Mesenchymal stem cell (in vitro differentiated cells and primary cell): ENCODE data around the gene ARID5B.

ENCODE experiments used
- DNase-seq: peaks from one replicate; pipeline ENCODE4 v3.0.0-alpha.2; 2013
- H2AFZ ChIP-seq: one replicate; pipeline ENCODE4 v1.6.1; 2013; ENCODE audit warnings: low read depth, mild to moderate bottlenecking, control low read depth, inconsistent platforms, low read length, moderate library complexity
- H2AK5ac ChIP-seq: 2 replicates; pipeline ENCODE4 v1.6.1; 2013; ENCODE audit warnings: low read length, moderate library complexity, mild to moderate bottlenecking, inconsistent platforms; ENCODE audit not compliant: severe bottlenecking
- H2BK120ac ChIP-seq: one replicate; pipeline ENCODE4 v1.6.1; 2013; ENCODE audit warnings: low read depth, mild to moderate bottlenecking, inconsistent platforms, low read length, moderate library complexity
- H2BK12ac ChIP-seq, 2 experiments: one replicate each; pipeline ENCODE4 v1.6.1; 2013; ENCODE audit warnings: inconsistent platforms in 2 of 2, low read length in 2 of 2, mild to moderate bottlenecking in 2 of 2, moderate library complexity in 2 of 2, control low read depth in 1 of 2
- H2BK15ac ChIP-seq: one replicate; pipeline ENCODE4 v1.6.1; 2013; ENCODE audit warnings: mild to moderate bottlenecking, low read depth, inconsistent platforms; ENCODE audit not compliant: poor library complexity, severe bottlenecking
- H2BK5ac ChIP-seq: 2 replicates; pipeline ENCODE4 v1.6.1; 2013; ENCODE audit warnings: low read depth, mild to moderate bottlenecking, low read length, control low read depth, inconsistent platforms; ENCODE audit not compliant: poor library complexity, severe bottlenecking
- H3K14ac ChIP-seq, 2 experiments: one replicate each; pipeline ENCODE4 v1.6.1; 2013; ENCODE audit warnings: inconsistent platforms in 2 of 2, low read length in 2 of 2, control low read depth in 1 of 2, mild to moderate bottlenecking in 1 of 2, moderate library complexity in 1 of 2
- H3K18ac ChIP-seq, 2 experiments: one replicate each; pipeline ENCODE4 v1.6.1; 2013; ENCODE audit warnings: inconsistent platforms in 2 of 2, low read length in 2 of 2, control low read depth in 1 of 2, low read depth in 1 of 2, mild to moderate bottlenecking in 1 of 2
- H3K23ac ChIP-seq, 2 experiments: one replicate each; pipeline ENCODE4 v1.6.1; 2013; ENCODE audit warnings: inconsistent platforms in 2 of 2, low read length in 2 of 2, mild to moderate bottlenecking in 2 of 2, moderate library complexity in 2 of 2, control low read depth in 1 of 2
- H3K27ac ChIP-seq: 2 replicates; pipeline ENCODE4 v1.5.1; 2013; ENCODE audit warnings: mild to moderate bottlenecking, moderate library complexity, low read length, control low read depth, inconsistent platforms; ENCODE audit not compliant: poor library complexity, severe bottlenecking
- H3K27me3 ChIP-seq, 2 experiments: 2 replicates each; pipeline versions ENCODE4 v1.6.1 to v1.7.0; 2013; ENCODE audit warnings: low read length in 2 of 2, mild to moderate bottlenecking in 2 of 2, moderate library complexity in 2 of 2, control low read depth in 1 of 2, inconsistent platforms in 1 of 2; ENCODE audit not compliant: control insufficient read depth in 1 of 2, insufficient read depth in 1 of 2
- H3K36me3 ChIP-seq, 2 experiments: 2 replicates each; pipeline versions ENCODE4 v1.6.1 to v1.7.0; 2013; ENCODE audit warnings: low read length in 2 of 2, control low read depth in 1 of 2, inconsistent platforms in 1 of 2, low read depth in 1 of 2, mild to moderate bottlenecking in 1 of 2; ENCODE audit not compliant: insufficient read depth in 2 of 2, control insufficient read depth in 1 of 2
- H3K4ac ChIP-seq, 2 experiments: one replicate each; pipeline ENCODE4 v1.6.1; 2013; ENCODE audit warnings: inconsistent platforms in 2 of 2, low read length in 2 of 2, mild to moderate bottlenecking in 2 of 2, moderate library complexity in 2 of 2, control low read depth in 1 of 2, low read depth in 1 of 2
- H3K4me1 ChIP-seq: 2 replicates; pipeline ENCODE4 v1.6.1; 2013; ENCODE audit warnings: low read depth, low read length, control low read depth; ENCODE audit not compliant: control insufficient read depth, insufficient read depth
- H3K4me2 ChIP-seq: 2 replicates; pipeline ENCODE4 v1.6.1; 2013; ENCODE audit warnings: low read length, mild to moderate bottlenecking, inconsistent platforms; ENCODE audit not compliant: poor library complexity, severe bottlenecking
- H3K4me3 ChIP-seq, 2 experiments: 2 replicates each; pipeline versions ENCODE4 v1.5.1 to v1.7.0; 2013; ENCODE audit warnings: low read length in 2 of 2, mild to moderate bottlenecking in 2 of 2, control low read depth in 1 of 2, low read depth in 1 of 2; ENCODE audit not compliant: insufficient read depth in 1 of 2
- H3K79me1 ChIP-seq: replicated peaks from 2 replicates; pipeline ENCODE4 v1.6.1; 2013; ENCODE audit warnings: mild to moderate bottlenecking, control low read depth, low read length, inconsistent platforms; ENCODE audit not compliant: poor library complexity, severe bottlenecking
- H3K9ac ChIP-seq: 2 replicates; pipeline ENCODE4 v1.7.0; 2013; ENCODE audit warnings: mild to moderate bottlenecking, low read length, moderate library complexity
- H3K9me3 ChIP-seq: 2 replicates; pipeline ENCODE4 v1.7.0; 2013; ENCODE audit warnings: mild to moderate bottlenecking, low read length; ENCODE audit not compliant: control insufficient read depth
- H4K8ac ChIP-seq: one replicate; pipeline ENCODE4 v1.6.1; 2013; ENCODE audit warnings: inconsistent platforms, mild to moderate bottlenecking, low read length, moderate library complexity
- H4K91ac ChIP-seq: one replicate; pipeline ENCODE4 v1.6.1; 2013; ENCODE audit warnings: mild to moderate bottlenecking, low read length, inconsistent platforms
- WGBS: methylation state at CpG from one replicate; pipeline ENCODE4 v1.1.7; 2013; ENCODE audit warnings: mixed read lengths; 5-methylcytosine and 5-hydroxymethylcytosine counted together

ARID5B gene

GRCh38 chr10:62047228-62047892, 145.9 kb downstream of the ARID5B start:
- no peaks in the 10 kb centered on the region for H3K27me3 ChIP-seq
- no peak overlapping the region for H2AFZ ChIP-seq
- H3K4me1 ChIP-seq, result peaks cover 13% of the 10 kb centered on the region
- peak overlapping the region; percentile 75 to 76 for H3K4ac ChIP-seq
- H2BK15ac ChIP-seq, result no peak overlapping the region
- H3K36me3 ChIP-seq, result peaks cover 3 to 17% of the 10 kb centered on the region in 2 experiments
- peak overlapping the region; percentile 97 for H3K27ac ChIP-seq
- H3K14ac ChIP-seq, result no peak overlapping the region
- H3K4me2 ChIP-seq, result peak overlapping the region; percentile 33
- H4K91ac ChIP-seq, result peak overlapping the region; percentile 70
- H3K18ac ChIP-seq, result peak overlapping the region; percentile 84
- H3K9ac ChIP-seq, result peak overlapping the region; percentile 98
- no peak overlapping the region for H3K23ac ChIP-seq
- peak overlapping the region in 1 of 2 experiments; percentile 43 for H3K4me3 ChIP-seq
- H2BK120ac ChIP-seq, result no peak overlapping the region
- H3K9me3 ChIP-seq, result no peaks in the 10 kb centered on the region
- peaks cover 2% of the 10 kb centered on the region for H3K79me1 ChIP-seq
- peak overlapping the region; percentile 72 for H4K8ac ChIP-seq
- H2BK12ac ChIP-seq, result peak overlapping the region; percentile 59 to 87
- H2AK5ac ChIP-seq, result peak overlapping the region; percentile 85
- 100% methylated on average over 1 of the region's 3 CpGs for WGBS
- peak; percentile 62 for DNase-seq
- H2BK5ac ChIP-seq, result no peak overlapping the region

- peak overlapping the region; percentile 59 to 70 for H2BK12ac ChIP-seq
- no peak overlapping the region for H3K23ac ChIP-seq
- DNase-seq, result peak; percentile 72
- peak overlapping the region in 1 of 2 experiments; percentile 84 for H3K18ac ChIP-seq
- no peak overlapping the region for H2BK120ac ChIP-seq
- no peak overlapping the region for H2BK15ac ChIP-seq
- peak overlapping the region; percentile 85 for H2AK5ac ChIP-seq
- peak overlapping the region; percentile 98 for H3K9ac ChIP-seq
- no peak overlapping the region for H3K4me2 ChIP-seq
- no peak overlapping the region for H2AFZ ChIP-seq
- peak overlapping the region; percentile 97 for H3K27ac ChIP-seq
- no peak overlapping the region for H4K91ac ChIP-seq
- peak overlapping the region in 1 of 2 experiments; percentile 76 for H3K4ac ChIP-seq
- peak overlapping the region in 1 of 2 experiments; percentile 87 for H3K4me3 ChIP-seq
- no peaks in the 10 kb centered on the region for H3K27me3 ChIP-seq
- H2BK5ac ChIP-seq, result no peak overlapping the region
- H3K14ac ChIP-seq, result no peak overlapping the region
- H3K4me1 ChIP-seq, result peaks cover 10% of the 10 kb centered on the region
- no peak overlapping the region for H4K8ac ChIP-seq
- peaks cover 7 to 23% of the 10 kb centered on the region in 2 experiments for H3K36me3 ChIP-seq
- no peaks in the 10 kb centered on the region for H3K9me3 ChIP-seq
- WGBS, result 20% methylated on average over 1 of the region's 2 CpGs
- H3K79me1 ChIP-seq, result no peaks in the 10 kb centered on the region
Measured at GRCh38 chr10:62047960-62048383, 146.5 kb downstream of the ARID5B start.

GRCh38 chr10:62048470-62048869, 147.0 kb downstream of the ARID5B start:
- Histone ChIP-seq H3K27ac (peak overlapping the region; percentile 91), H3K79me1 (no peaks in the 10 kb centered on the region), H2AFZ (no peak overlapping the region), H2BK15ac (no peak overlapping the region), H3K23ac (no peak overlapping the region), H3K4ac (no peak overlapping the region), H2BK12ac (no peak overlapping the region), H2BK120ac (no peak overlapping the region), H4K91ac (no peak overlapping the region), H2AK5ac (no peak overlapping the region), H3K18ac (no peak overlapping the region), H2BK5ac (peak overlapping the region; percentile 66), H3K14ac (no peak overlapping the region), H3K4me3 (peak overlapping the region in 1 of 2 experiments; percentile 87), H3K9ac (peak overlapping the region; percentile 98), H3K4me2 (no peak overlapping the region), H3K36me3 (peaks cover 7 to 28% of the 10 kb centered on the region in 2 experiments), H3K4me1 (peaks cover 10% of the 10 kb centered on the region), H4K8ac (no peak overlapping the region), H3K27me3 (no peaks in the 10 kb centered on the region), H3K9me3 (no peaks in the 10 kb centered on the region)
- no peak for DNase-seq
- 54% methylated on average over 4 of the region's 5 CpGs for WGBS

- H3K14ac ChIP-seq, result no peak overlapping the region
- H2BK12ac ChIP-seq, result peak overlapping the region in 1 of 2 experiments; percentile 11
- H3K4me1 ChIP-seq, result peaks cover 10% of the 10 kb centered on the region
- H3K36me3 ChIP-seq, result peaks cover 7 to 34% of the 10 kb centered on the region in 2 experiments
- peak overlapping the region; percentile 6 to 60 for H3K18ac ChIP-seq
- no peak overlapping the region for H2AFZ ChIP-seq
- peak overlapping the region; percentile 66 for H2BK5ac ChIP-seq
- no peak overlapping the region for H4K8ac ChIP-seq
- peak overlapping the region; percentile 98 for H3K9ac ChIP-seq
- H3K27me3 ChIP-seq, result no peaks in the 10 kb centered on the region
- H3K4me2 ChIP-seq, result peak overlapping the region; percentile 67
- H4K91ac ChIP-seq, result no peak overlapping the region
- H3K79me1 ChIP-seq, result no peaks in the 10 kb centered on the region
- no peaks in the 10 kb centered on the region for H3K9me3 ChIP-seq
- 1% methylated on average over 21 of the region's 21 CpGs for WGBS
- DNase-seq, result peak; percentile 99
- H3K4ac ChIP-seq, result peak overlapping the region; percentile 13 to 74
- peak overlapping the region; percentile 62 to 87 for H3K4me3 ChIP-seq
- H2BK15ac ChIP-seq, result no peak overlapping the region
- H3K23ac ChIP-seq, result peak overlapping the region in 1 of 2 experiments; percentile 17
- peak overlapping the region; percentile 91 for H3K27ac ChIP-seq
- peak overlapping the region; percentile 55 for H2AK5ac ChIP-seq
- peak overlapping the region; percentile 21 for H2BK120ac ChIP-seq
Measured at GRCh38 chr10:62048919-62049623, 147.6 kb downstream of the ARID5B start.
